Keratinocyte (primary cell): Measurements from ENCODE around the gene MTR. TPM values are rescaled to one million over a fixed set of nuclear protein-coding genes. Genes with fewer than 3 reads are reported as not detected.

Experiments used
- DNase-seq: peaks from one replicate; pipeline ENCODE4 v3.0.0-alpha.2; 2011; ENCODE audit warnings: low read depth, missing footprints, low spot score
- FAIRE-seq: peaks from 2 replicates; lab custom pipeline; 2011; peaks lifted over from hg19 to GRCh38; lab: Jason Lieb, UNC
- H2AFZ ChIP-seq: 2 replicates; pipeline ENCODE4 v1.6.0; 2012; ENCODE audit warnings: low read length, control low read depth, inconsistent platforms; ENCODE audit not compliant: control insufficient read depth
- H3K27ac ChIP-seq: 2 replicates; pipeline ENCODE4 v1.5.1; 2011; ENCODE audit warnings: low read length; ENCODE audit not compliant: control insufficient read depth, insufficient read depth
- H3K27me3 ChIP-seq: 3 replicates; pipeline ENCODE4 v1.6.0; 2011; ENCODE audit warnings: low read length; ENCODE audit not compliant: control insufficient read depth, insufficient read depth; ENCODE audit errors: extremely low read depth
- H3K36me3 ChIP-seq, 2 experiments: 2 replicates in 1 of 2; 3 replicates in 1 of 2; pipeline ENCODE4 v1.5.1; 2011; ENCODE audit warnings: low read length in 2 of 2, mild to moderate bottlenecking in 1 of 2; ENCODE audit not compliant: control insufficient read depth in 2 of 2, insufficient read depth in 2 of 2; ENCODE audit errors: extremely low read depth in 1 of 2
- H3K4me1 ChIP-seq: 3 replicates; pipeline ENCODE4 v1.5.1; 2011; ENCODE audit warnings: low read length; ENCODE audit not compliant: control insufficient read depth, insufficient read depth; ENCODE audit errors: extremely low read depth
- H3K4me2 ChIP-seq: 3 replicates; pipeline ENCODE4 v1.6.0; 2011; ENCODE audit warnings: low read depth, low read length; ENCODE audit not compliant: control insufficient read depth, insufficient read depth; ENCODE audit errors: extremely low read depth
- H3K4me3 ChIP-seq, 3 experiments: fragments of 200-600 bp in 1 of 3; sonication (generic) in 1 of 3; 2 replicates in 2 of 3; 3 replicates in 1 of 3; pipeline ENCODE4 v1.5.1; 2011 to 2016; ENCODE audit warnings: low read length in 3 of 3, mild to moderate bottlenecking in 3 of 3, control low read depth in 2 of 3, inconsistent platforms in 1 of 3, low read depth in 1 of 3, mixed read lengths in 1 of 3, mixed run types in 1 of 3, moderate library complexity in 1 of 3; ENCODE audit not compliant: control insufficient read depth in 2 of 3, insufficient read depth in 2 of 3; ENCODE audit errors: extremely low read depth in 1 of 3
- H3K79me2 ChIP-seq: 2 replicates; pipeline ENCODE4 v1.6.0; 2012; ENCODE audit warnings: low read length; ENCODE audit not compliant: control insufficient read depth, insufficient read depth
- H3K9ac ChIP-seq: 3 replicates; pipeline ENCODE4 v1.6.0; 2011; ENCODE audit warnings: low read length; ENCODE audit not compliant: control insufficient read depth, insufficient read depth; ENCODE audit errors: extremely low read depth
- H3K9me1 ChIP-seq: 3 replicates; pipeline ENCODE4 v1.6.0; 2011; ENCODE audit warnings: low read length; ENCODE audit not compliant: control insufficient read depth, insufficient read depth; ENCODE audit errors: extremely low read depth
- H3K9me3 ChIP-seq: 2 replicates; pipeline ENCODE4 v1.5.1; 2012; ENCODE audit warnings: low read depth, low read length; ENCODE audit not compliant: control insufficient read depth
- H4K20me1 ChIP-seq: 3 replicates; pipeline ENCODE4 v1.6.0; 2011; ENCODE audit warnings: low read length; ENCODE audit not compliant: control insufficient read depth, insufficient read depth; ENCODE audit errors: extremely low read depth
- EZH2 ChIP-seq: IDR thresholded peaks from one replicate; pipeline ENCODE4 v1.6.1; 2012; ENCODE audit warnings: inconsistent platforms, mild to moderate bottlenecking, low read length, moderate library complexity
- dilution Hi-C: fragments of 300-500 bp; cut with MboI; formaldehyde crosslinking; loops from one replicate; pipeline ENCODE4 v1.7.0; 2020; ENCODE audit warnings: low sequenced_read_pairs; ENCODE audit not compliant: extremely low pct_ligation_motif_present
- polyA plus RNA-seq, 5 experiments: library from polyadenylated mRNA; depleted of rRNA in 3 of 5; stranded (reverse) in 3 of 5; stranded (forward) in 1 of 5; unstranded in 1 of 5; fragments of >200 nt; gene quantifications; 1 replicate in 1 of 5; 2 replicates in 3 of 5; 3 replicates in 1 of 5; pipeline versions ENCODE4 v1.2.1 to v1.2.3, GENCODE V29; 2011 to 2012; ENCODE audit warnings: missing spikeins in 2 of 5, low read depth in 1 of 5, low replicate concordance in 1 of 5
- TF ChIP-seq, protein P1 (sequence below), 3 experiments: IDR thresholded peaks in 1 of 3; conservative IDR thresholded peaks in 1 of 3; optimal IDR thresholded peaks in 1 of 3; 2 replicates in 2 of 3; 3 replicates in 1 of 3; pipeline versions ENCODE3 to v1.5.1; 2011; ENCODE audit warnings: low read length in 3 of 3, mild to moderate bottlenecking in 3 of 3, moderate library complexity in 2 of 3, control low read depth in 1 of 3, inconsistent platforms in 1 of 3; ENCODE audit not compliant: insufficient read depth in 2 of 3; ENCODE audit errors: extremely low read depth in 1 of 3

The MTR gene
- polyA plus RNA-seq, 1 donor (not counting 4 experiments of a cell fraction or from before 2014, with no cell fraction given) = 14.3 TPM

DNA sequence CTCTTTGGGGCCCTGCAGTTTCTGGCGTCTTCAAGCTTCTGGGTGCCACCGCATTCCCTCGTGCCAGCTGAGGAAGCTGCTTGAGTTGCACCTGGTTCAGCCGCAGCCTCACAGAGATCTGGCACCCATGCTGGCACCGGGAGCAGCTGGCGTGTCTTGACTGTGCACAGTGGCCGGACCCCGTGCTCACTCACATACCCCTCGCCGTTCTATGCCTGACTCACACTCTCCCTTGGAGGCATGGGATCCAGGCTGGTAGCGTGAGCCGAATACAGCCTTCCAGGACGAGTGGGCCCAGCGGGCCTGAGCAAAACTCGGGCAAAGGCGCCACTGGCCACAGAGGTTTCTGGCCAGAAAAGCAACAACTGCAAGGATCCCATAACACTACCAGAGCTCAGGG is 8.6 kb upstream of the MTR start:
- H2AFZ ChIP-seq = no peak overlapping the region
- H3K9ac ChIP-seq = no peak overlapping the region
- no peaks in the 10 kb centered on the region for H3K4me1 ChIP-seq
- H3K79me2 ChIP-seq = no peaks in the 10 kb centered on the region
- dilution Hi-C loops = no loop called here
- H4K20me1 ChIP-seq = no peaks in the 10 kb centered on the region
- H3K4me3 ChIP-seq = no peak overlapping the region
- H3K9me3 ChIP-seq = no peaks in the 10 kb centered on the region
- H3K4me2 ChIP-seq = no peak overlapping the region
- no peak for DNase-seq
- no peaks in the 10 kb centered on the region for H3K9me1 ChIP-seq
- no peaks in the 10 kb centered on the region for H3K27me3 ChIP-seq
- TF ChIP-seq EZH2 = no peak
- TF ChIP-seq, protein P1, sequence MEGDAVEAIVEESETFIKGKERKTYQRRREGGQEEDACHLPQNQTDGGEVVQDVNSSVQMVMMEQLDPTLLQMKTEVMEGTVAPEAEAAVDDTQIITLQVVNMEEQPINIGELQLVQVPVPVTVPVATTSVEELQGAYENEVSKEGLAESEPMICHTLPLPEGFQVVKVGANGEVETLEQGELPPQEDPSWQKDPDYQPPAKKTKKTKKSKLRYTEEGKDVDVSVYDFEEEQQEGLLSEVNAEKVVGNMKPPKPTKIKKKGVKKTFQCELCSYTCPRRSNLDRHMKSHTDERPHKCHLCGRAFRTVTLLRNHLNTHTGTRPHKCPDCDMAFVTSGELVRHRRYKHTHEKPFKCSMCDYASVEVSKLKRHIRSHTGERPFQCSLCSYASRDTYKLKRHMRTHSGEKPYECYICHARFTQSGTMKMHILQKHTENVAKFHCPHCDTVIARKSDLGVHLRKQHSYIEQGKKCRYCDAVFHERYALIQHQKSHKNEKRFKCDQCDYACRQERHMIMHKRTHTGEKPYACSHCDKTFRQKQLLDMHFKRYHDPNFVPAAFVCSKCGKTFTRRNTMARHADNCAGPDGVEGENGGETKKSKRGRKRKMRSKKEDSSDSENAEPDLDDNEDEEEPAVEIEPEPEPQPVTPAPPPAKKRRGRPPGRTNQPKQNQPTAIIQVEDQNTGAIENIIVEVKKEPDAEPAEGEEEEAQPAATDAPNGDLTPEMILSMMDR (optimal IDR thresholded peaks at IDR 0.05 in 1 of 3, IDR thresholded peaks at IDR 0.05 in 1 of 3, conservative IDR thresholded peaks at IDR 0.05 in 1 of 3; ENCODE audit: extremely low read depth in 1 of 3, insufficient read depth in 2 of 3, low read length in 3 of 3) = no peak
- no peaks in the 10 kb centered on the region for H3K36me3 ChIP-seq
- H3K27ac ChIP-seq = no peak overlapping the region
- no peak for FAIRE-seq

DNA sequence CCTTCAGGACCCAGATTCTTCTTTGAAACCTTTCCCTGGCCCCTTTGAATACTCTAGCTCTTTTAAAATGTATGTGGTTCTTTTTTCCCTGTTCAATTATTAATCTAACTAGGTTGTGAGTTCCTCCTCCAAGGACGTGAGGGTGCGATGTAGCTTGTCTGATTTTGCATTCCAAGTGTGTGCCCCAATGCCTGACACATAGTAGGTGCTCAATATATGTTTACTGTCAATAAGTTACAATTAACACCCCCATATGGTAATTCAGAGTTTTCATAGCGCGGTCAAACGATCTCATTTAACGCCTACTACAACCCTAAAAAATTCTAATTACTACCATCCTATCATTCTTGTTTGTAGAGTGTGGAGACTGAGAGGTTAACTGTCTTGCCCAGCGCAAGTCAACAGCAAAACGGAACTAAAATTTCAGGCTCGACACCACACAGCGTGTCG is 482 bp upstream of the MTR start:
- DNase-seq = no peak
- H3K9me3 ChIP-seq = no peaks in the 10 kb centered on the region
- H3K27ac ChIP-seq = peak overlapping the region; percentile 96
- H3K79me2 ChIP-seq = peaks cover 30% of the 10 kb centered on the region
- H3K27me3 ChIP-seq = no peaks in the 10 kb centered on the region
- dilution Hi-C loops = no loop called here
- H3K4me1 ChIP-seq = peaks cover 2% of the 10 kb centered on the region
- H4K20me1 ChIP-seq = no peaks in the 10 kb centered on the region
- no peaks in the 10 kb centered on the region for H3K9me1 ChIP-seq
- peak overlapping the region; percentile 98 for H3K9ac ChIP-seq
- no peak for TF ChIP-seq EZH2
- TF ChIP-seq, protein P1 (optimal IDR thresholded peaks at IDR 0.05 in 1 of 3, IDR thresholded peaks at IDR 0.05 in 1 of 3, conservative IDR thresholded peaks at IDR 0.05 in 1 of 3; ENCODE audit: extremely low read depth in 1 of 3, insufficient read depth in 2 of 3, low read length in 3 of 3) = no peak
- H2AFZ ChIP-seq = peak overlapping the region; percentile 97
- FAIRE-seq = no peak
- peak overlapping the region; percentile 99 for H3K4me2 ChIP-seq
- H3K36me3 ChIP-seq = no peaks in the 10 kb centered on the region
- peak overlapping the region; percentile 91 to 99 (median 97) for H3K4me3 ChIP-seq
